ENCODE data around the gene DERL2.

DNA sequence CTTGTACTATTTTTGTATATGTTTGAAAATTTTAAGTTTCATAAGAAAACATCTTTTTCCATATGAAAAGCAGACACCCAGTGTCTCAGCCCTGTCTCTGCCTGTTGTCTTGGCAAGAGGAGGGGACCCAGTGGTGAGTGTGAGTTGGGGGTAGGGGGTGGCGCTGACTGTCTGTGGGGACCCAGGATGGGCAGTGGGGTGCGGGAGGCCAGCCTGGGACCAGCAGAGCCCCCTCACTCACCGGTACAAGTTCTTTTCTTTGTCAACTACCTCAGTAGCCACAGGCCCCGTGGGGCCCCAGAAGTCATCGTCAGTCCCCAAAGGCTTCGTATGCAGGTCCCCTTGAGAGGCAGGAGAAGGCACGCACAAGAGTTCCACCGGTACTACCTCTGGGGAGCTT is 46.6 kb upstream of the DERL2 start:
- no peak for TF ChIP-seq KAT7 (CRISPR knock-in tag; IDR thresholded peaks at IDR 0.05; ENCODE audit: borderline replicate concordance)
- no peak for TF ChIP-seq CHD4 (IDR thresholded peaks at IDR 0.05; ENCODE audit: insufficient read depth, insufficient replicate concordance, low read depth, low read length, poor library complexity, severe bottlenecking)
- TF ChIP-seq, protein P1, sequence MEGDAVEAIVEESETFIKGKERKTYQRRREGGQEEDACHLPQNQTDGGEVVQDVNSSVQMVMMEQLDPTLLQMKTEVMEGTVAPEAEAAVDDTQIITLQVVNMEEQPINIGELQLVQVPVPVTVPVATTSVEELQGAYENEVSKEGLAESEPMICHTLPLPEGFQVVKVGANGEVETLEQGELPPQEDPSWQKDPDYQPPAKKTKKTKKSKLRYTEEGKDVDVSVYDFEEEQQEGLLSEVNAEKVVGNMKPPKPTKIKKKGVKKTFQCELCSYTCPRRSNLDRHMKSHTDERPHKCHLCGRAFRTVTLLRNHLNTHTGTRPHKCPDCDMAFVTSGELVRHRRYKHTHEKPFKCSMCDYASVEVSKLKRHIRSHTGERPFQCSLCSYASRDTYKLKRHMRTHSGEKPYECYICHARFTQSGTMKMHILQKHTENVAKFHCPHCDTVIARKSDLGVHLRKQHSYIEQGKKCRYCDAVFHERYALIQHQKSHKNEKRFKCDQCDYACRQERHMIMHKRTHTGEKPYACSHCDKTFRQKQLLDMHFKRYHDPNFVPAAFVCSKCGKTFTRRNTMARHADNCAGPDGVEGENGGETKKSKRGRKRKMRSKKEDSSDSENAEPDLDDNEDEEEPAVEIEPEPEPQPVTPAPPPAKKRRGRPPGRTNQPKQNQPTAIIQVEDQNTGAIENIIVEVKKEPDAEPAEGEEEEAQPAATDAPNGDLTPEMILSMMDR (IDR thresholded peaks at IDR 0.05 in 2 of 3, conservative IDR thresholded peaks at IDR 0.05 in 1 of 3; ENCODE audit: insufficient read depth in 2 of 3, low read depth in 1 of 3, low read length in 3 of 3): no peak
- TF ChIP-seq TCF7L2 (IDR thresholded peaks at IDR 0.05; ENCODE audit: low read depth, low read length): no peak
- TF ChIP-seq NR2C2 (CRISPR knock-in tag; IDR thresholded peaks at IDR 0.05): no peak
- no peak for TF ChIP-seq NR2C2 (tag; IDR thresholded peaks at IDR 0.05)
- no peak for TF ChIP-seq EZH2 (IDR thresholded peaks at IDR 0.05; ENCODE audit: borderline replicate concordance, low read depth, low read length)
- TF ChIP-seq NRF1 (conservative IDR thresholded peaks at IDR 0.05 in 1 of 2, IDR thresholded peaks at IDR 0.05 in 1 of 2): no peak
- TF ChIP-seq, protein P2, sequence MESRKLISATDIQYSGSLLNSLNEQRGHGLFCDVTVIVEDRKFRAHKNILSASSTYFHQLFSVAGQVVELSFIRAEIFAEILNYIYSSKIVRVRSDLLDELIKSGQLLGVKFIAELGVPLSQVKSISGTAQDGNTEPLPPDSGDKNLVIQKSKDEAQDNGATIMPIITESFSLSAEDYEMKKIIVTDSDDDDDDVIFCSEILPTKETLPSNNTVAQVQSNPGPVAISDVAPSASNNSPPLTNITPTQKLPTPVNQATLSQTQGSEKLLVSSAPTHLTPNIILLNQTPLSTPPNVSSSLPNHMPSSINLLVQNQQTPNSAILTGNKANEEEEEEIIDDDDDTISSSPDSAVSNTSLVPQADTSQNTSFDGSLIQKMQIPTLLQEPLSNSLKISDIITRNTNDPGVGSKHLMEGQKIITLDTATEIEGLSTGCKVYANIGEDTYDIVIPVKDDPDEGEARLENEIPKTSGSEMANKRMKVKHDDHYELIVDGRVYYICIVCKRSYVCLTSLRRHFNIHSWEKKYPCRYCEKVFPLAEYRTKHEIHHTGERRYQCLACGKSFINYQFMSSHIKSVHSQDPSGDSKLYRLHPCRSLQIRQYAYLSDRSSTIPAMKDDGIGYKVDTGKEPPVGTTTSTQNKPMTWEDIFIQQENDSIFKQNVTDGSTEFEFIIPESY (CRISPR knock-in tag; IDR thresholded peaks at IDR 0.05): no peak
